ENCODE data around the gene TAF13.

GRCh38 chr1:109078317-109078716, 2.5 kb upstream of the TAF13 start:
- TF ChIP-seq POLR2AphosphoS5 (IDR thresholded peaks at IDR 0.05) (no peak), RAD21 (conservative IDR thresholded peaks at IDR 0.05) (no peak)

All from neural cell (in vitro differentiated cells).